Measurements from ENCODE around the gene SMPD2.

GRCh38 chr6:109428889-109429477, 11.5 kb upstream of the SMPD2 start:
- no peak for TF ChIP-seq PATZ1 (CRISPR knock-in tag; IDR thresholded peaks at IDR 0.05; ENCODE audit: borderline replicate concordance)
- no peak for TF ChIP-seq CREB5 (CRISPR knock-in tag; IDR thresholded peaks at IDR 0.05; ENCODE audit: low read depth)
- TF ChIP-seq GLIS3 (CRISPR knock-in tag; IDR thresholded peaks at IDR 0.05): no peak
- no peak for TF ChIP-seq ZNF565 (CRISPR knock-in tag; conservative IDR thresholded peaks at IDR 0.05; ENCODE audit: low read depth)
- TF ChIP-seq TOX (CRISPR knock-in tag; IDR thresholded peaks at IDR 0.05; ENCODE audit: borderline replicate concordance): no peak
